ENCODE measurements around the gene DIRAS3.
"Not testable (repeated sequence)": the region's sequence is repeated elsewhere in the genome, so short reads cannot be mapped to it uniquely, and the experiment has no call there.

DIRAS3 gene

DNA sequence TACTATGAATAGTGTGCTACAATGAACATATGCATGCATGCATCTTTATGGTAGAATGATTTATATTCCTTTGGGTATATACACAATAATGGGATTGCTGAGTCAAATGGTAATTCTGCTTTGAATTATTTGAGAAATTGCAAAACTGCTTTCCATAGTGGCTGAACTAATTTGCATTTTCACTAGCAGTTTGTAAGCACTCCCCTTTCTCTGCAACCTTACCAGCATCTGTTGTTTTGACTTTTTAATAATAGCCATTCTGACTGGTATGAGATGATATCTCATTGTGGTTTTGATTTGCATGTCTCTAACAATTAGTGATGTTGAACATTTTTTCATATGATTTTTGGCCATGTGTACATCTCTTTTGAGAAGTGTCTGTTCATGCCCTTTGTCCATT is 24.0 kb upstream of the DIRAS3 start:
- Histone ChIP-seq H3K4me3 (replicated peaks; ENCODE audit: insufficient read depth, low read length) (no peak overlapping the region), H3K27me3 (ENCODE audit: insufficient read depth, poor library complexity, severe bottlenecking) (no peaks in the 10 kb centered on the region), H3K27ac (replicated peaks) (no peak overlapping the region)
- TF ChIP-seq GABPA (IDR thresholded peaks at IDR 0.05; ENCODE audit: low read depth) (no peak), POLR2AphosphoS5 (IDR thresholded peaks at IDR 0.05; ENCODE audit: low read depth) (no peak), SPI1 (IDR thresholded peaks at IDR 0.05; ENCODE audit: borderline replicate concordance, low read depth) (no peak)
- TF ChIP-seq, protein P1, sequence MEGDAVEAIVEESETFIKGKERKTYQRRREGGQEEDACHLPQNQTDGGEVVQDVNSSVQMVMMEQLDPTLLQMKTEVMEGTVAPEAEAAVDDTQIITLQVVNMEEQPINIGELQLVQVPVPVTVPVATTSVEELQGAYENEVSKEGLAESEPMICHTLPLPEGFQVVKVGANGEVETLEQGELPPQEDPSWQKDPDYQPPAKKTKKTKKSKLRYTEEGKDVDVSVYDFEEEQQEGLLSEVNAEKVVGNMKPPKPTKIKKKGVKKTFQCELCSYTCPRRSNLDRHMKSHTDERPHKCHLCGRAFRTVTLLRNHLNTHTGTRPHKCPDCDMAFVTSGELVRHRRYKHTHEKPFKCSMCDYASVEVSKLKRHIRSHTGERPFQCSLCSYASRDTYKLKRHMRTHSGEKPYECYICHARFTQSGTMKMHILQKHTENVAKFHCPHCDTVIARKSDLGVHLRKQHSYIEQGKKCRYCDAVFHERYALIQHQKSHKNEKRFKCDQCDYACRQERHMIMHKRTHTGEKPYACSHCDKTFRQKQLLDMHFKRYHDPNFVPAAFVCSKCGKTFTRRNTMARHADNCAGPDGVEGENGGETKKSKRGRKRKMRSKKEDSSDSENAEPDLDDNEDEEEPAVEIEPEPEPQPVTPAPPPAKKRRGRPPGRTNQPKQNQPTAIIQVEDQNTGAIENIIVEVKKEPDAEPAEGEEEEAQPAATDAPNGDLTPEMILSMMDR (IDR thresholded peaks at IDR 0.05; ENCODE audit: insufficient read depth, low read length): no peak
- TF ChIP-seq, protein P2, sequence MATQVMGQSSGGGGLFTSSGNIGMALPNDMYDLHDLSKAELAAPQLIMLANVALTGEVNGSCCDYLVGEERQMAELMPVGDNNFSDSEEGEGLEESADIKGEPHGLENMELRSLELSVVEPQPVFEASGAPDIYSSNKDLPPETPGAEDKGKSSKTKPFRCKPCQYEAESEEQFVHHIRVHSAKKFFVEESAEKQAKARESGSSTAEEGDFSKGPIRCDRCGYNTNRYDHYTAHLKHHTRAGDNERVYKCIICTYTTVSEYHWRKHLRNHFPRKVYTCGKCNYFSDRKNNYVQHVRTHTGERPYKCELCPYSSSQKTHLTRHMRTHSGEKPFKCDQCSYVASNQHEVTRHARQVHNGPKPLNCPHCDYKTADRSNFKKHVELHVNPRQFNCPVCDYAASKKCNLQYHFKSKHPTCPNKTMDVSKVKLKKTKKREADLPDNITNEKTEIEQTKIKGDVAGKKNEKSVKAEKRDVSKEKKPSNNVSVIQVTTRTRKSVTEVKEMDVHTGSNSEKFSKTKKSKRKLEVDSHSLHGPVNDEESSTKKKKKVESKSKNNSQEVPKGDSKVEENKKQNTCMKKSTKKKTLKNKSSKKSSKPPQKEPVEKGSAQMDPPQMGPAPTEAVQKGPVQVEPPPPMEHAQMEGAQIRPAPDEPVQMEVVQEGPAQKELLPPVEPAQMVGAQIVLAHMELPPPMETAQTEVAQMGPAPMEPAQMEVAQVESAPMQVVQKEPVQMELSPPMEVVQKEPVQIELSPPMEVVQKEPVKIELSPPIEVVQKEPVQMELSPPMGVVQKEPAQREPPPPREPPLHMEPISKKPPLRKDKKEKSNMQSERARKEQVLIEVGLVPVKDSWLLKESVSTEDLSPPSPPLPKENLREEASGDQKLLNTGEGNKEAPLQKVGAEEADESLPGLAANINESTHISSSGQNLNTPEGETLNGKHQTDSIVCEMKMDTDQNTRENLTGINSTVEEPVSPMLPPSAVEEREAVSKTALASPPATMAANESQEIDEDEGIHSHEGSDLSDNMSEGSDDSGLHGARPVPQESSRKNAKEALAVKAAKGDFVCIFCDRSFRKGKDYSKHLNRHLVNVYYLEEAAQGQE (IDR thresholded peaks at IDR 0.05; ENCODE audit: insufficient replicate concordance, low read depth): no peak
- DNase-seq (ENCODE audit: low read depth in 1 of 2, low spot score in 1 of 2): no peak

DNA sequence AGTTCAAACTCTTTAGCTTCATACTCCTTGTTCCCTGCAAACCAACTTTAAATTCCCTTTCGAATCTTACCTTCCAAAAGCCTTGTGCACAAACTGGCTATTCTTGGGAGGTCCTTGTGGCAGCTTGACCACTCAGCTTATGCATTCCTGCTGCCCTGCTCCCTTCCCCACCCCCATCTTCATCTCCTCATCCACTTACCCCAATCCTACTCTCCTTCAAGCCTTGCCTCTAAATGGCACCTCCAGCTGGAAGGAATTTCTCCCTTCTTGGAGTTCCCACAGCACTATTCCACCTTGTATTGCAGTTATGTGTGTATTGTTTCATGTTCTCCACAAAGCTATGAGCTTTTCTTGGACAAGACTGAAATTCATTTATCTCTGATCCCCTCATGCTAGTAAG is 15.3 kb upstream of the DIRAS3 start:
- Histone ChIP-seq H3K27me3 (ENCODE audit: insufficient read depth, poor library complexity, severe bottlenecking) (no peaks in the 10 kb centered on the region), H3K27ac (replicated peaks) (no peak overlapping the region), H3K4me3 (replicated peaks; ENCODE audit: insufficient read depth, low read length) (no peak overlapping the region)
- TF ChIP-seq POLR2AphosphoS5 (IDR thresholded peaks at IDR 0.05; ENCODE audit: low read depth) (no peak), SPI1 (IDR thresholded peaks at IDR 0.05; ENCODE audit: borderline replicate concordance, low read depth) (no peak), GABPA (IDR thresholded peaks at IDR 0.05; ENCODE audit: low read depth) (no peak)
- TF ChIP-seq, protein P2 (IDR thresholded peaks at IDR 0.05; ENCODE audit: insufficient replicate concordance, low read depth): no peak
- TF ChIP-seq, protein P1 (IDR thresholded peaks at IDR 0.05; ENCODE audit: insufficient read depth, low read length): no peak
- no peak for DNase-seq (ENCODE audit: low read depth in 1 of 2, low spot score in 1 of 2)

DNA sequence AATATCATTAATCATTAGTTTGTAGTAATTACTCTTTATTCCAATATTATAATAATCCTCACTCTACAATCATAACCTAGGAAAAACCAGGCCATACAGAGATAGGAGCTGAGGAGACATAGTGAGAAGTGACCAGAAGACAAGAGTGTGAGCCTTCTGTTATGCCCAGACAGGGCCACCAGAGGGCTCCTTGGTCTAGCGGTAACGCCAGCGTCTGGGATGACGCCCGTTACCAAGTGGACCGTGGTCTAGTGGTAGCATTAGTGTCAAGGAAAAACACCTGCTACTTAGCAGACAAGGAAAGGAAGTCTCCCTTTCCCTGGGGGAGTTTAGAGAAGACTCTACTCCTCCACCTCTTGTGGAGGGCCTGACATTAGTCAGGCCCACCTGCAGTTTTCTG is 7.6 kb upstream of the DIRAS3 start:
- not testable (repeated sequence) for H3K4me3 ChIP-seq (replicated peaks; ENCODE audit: insufficient read depth, low read length); H3K27ac ChIP-seq (replicated peaks); H3K27me3 ChIP-seq (ENCODE audit: insufficient read depth, poor library complexity, severe bottlenecking); DNase-seq (ENCODE audit: low read depth in 1 of 2, low spot score in 1 of 2)

DNA sequence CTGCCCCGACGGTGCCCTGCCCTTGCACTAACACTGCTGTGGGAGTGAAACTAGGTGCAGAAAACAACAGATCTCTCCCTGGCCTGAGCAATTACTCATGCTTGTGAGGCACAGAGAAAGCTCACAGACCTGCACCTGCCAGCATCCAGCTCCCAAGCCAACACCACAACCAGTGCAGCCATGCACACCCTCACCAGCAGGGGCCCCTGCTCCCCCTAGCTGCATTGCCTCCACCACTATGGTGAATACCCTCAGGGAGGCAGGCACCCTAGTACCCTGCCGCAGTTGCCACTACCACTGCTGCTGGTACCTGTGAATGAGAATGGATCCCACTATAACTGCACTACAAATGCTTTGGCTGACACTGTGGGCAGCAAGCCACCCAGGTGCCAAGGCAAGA is 7.1 kb upstream of the DIRAS3 start:
- DNase-seq (ENCODE audit: low read depth in 1 of 2, low spot score in 1 of 2): no peak
- no peaks in the 10 kb centered on the region for H3K27me3 ChIP-seq (ENCODE audit: insufficient read depth, poor library complexity, severe bottlenecking)
- no peak overlapping the region for H3K27ac ChIP-seq (replicated peaks)
- TF ChIP-seq, protein P1 (IDR thresholded peaks at IDR 0.05; ENCODE audit: insufficient read depth, low read length): no peak
- TF ChIP-seq SPI1 (IDR thresholded peaks at IDR 0.05; ENCODE audit: borderline replicate concordance, low read depth) (no peak), POLR2AphosphoS5 (IDR thresholded peaks at IDR 0.05; ENCODE audit: low read depth) (no peak), GABPA (IDR thresholded peaks at IDR 0.05; ENCODE audit: low read depth) (no peak)
- TF ChIP-seq, protein P2 (IDR thresholded peaks at IDR 0.05; ENCODE audit: insufficient replicate concordance, low read depth): no peak
- H3K4me3 ChIP-seq (replicated peaks; ENCODE audit: insufficient read depth, low read length): no peak overlapping the region
